Activated CD8-positive, alpha-beta memory T cell treated with anti-CD3 and anti-CD28 coated beads, Interleukin-2, amount 10 ng/mL, durations not matched to agents 7 days and 5 days (primary cell): ENCODE results near the gene AKR1E2. TPM values are rescaled to one million over a fixed set of nuclear protein-coding genes. Genes with fewer than 3 reads are reported as not detected.

Experiments used
- ATAC-seq: fragments of 150-1000 bp; cut with Tn5 transposase; one replicate; pipeline ENCODE4 v1.10.0; 2021; ENCODE audit warnings: moderate library complexity
- CTCF ChIA-PET: fragments of 350-600 bp; sonication (Branson Sonifier 250); formaldehyde crosslinking; loops from one replicate; lab custom pipeline; 2021; ENCODE audit warnings: antibody characterized with exemption; lab: Charles Lee
- DNase-seq: peaks from one replicate; pipeline ENCODE4 v3.0.0-alpha.2; 2020
- H3K27ac Mint-ChIP-seq: one replicate; pipeline ENCODE4 v1.8.0; 2021; ENCODE audit warnings: mild to moderate bottlenecking, mixed read lengths
- H3K27me3 Mint-ChIP-seq: one replicate; pipeline ENCODE4 v1.8.0; 2021; ENCODE audit warnings: mixed read lengths
- H3K36me3 Mint-ChIP-seq: one replicate; pipeline ENCODE4 v1.8.0; 2021; ENCODE audit warnings: mild to moderate bottlenecking, mixed read lengths
- H3K4me1 Mint-ChIP-seq: one replicate; pipeline ENCODE4 v1.8.0; 2021; ENCODE audit warnings: mixed read lengths
- H3K4me3 Mint-ChIP-seq: one replicate; pipeline ENCODE4 v1.8.0; 2021; ENCODE audit warnings: mild to moderate bottlenecking, moderate library complexity, mixed read lengths
- H3K9me3 Mint-ChIP-seq: one replicate; pipeline ENCODE4 v1.8.0; 2022; ENCODE audit warnings: low read depth, mixed read lengths
- total RNA-seq, 2 experiments: library from RNA; stranded (reverse); gene quantifications; one replicate each; pipeline ENCODE4 v1.2.3, GENCODE V29; 2021

The AKR1E2 gene
- total RNA-seq, 2 experiments from 2014 or later = 2.5 to 3.1 TPM

- no peak for ATAC-seq
- no peak overlapping the region for H3K27ac Mint-ChIP-seq
Observed at GRCh38 chr10:4850397-4850796, 24.4 kb downstream of the AKR1E2 start.

GRCh38 chr10:4851176-4851575 lies 25.2 kb downstream of the AKR1E2 start:
- Mint-ChIP-seq H3K4me3 (no peak overlapping the region), H3K36me3 (no peaks in the 10 kb centered on the region), H3K27me3 (peaks cover 9% of the 10 kb centered on the region), H3K4me1 (peaks cover 6% of the 10 kb centered on the region), H3K27ac (no peak overlapping the region), H3K9me3 (no peaks in the 10 kb centered on the region)
- ATAC-seq = no peak
- CTCF ChIA-PET = interaction anchor here (0.6 to 5.3 kb wide), 11 partner anchors 15 to 771 kb away, joined by 3 to 76 read pairs (median 9); no protein-coding TSS in a partner anchor
- DNase-seq = no peak

More at GRCh38 chr10:4850397-4850796, 24.4 kb downstream of the AKR1E2 start:
- Mint-ChIP-seq H3K27me3 (peaks cover 6% of the 10 kb centered on the region), H3K4me3 (no peak overlapping the region), H3K9me3 (no peaks in the 10 kb centered on the region), H3K4me1 (peaks cover 6% of the 10 kb centered on the region), H3K36me3 (no peaks in the 10 kb centered on the region)
- CTCF ChIA-PET = interaction anchor here (0.9 to 5.3 kb wide), 35 partner anchors 8 to 772 kb away, joined by 3 to 76 read pairs (median 5); partner anchors contain the start of genes AKR1E2 and NET1
- no peak for DNase-seq

- H3K36me3 Mint-ChIP-seq = no peaks in the 10 kb centered on the region
- H3K27me3 Mint-ChIP-seq = peaks cover 10% of the 10 kb centered on the region
- H3K9me3 Mint-ChIP-seq = no peaks in the 10 kb centered on the region
- H3K4me1 Mint-ChIP-seq = peaks cover 6% of the 10 kb centered on the region
- no peak for DNase-seq
- no peak overlapping the region for H3K4me3 Mint-ChIP-seq
- CTCF ChIA-PET = interaction anchor here (0.6 to 5.3 kb wide), 6 partner anchors 15 to 590 kb away, joined by 3 to 76 read pairs (median 14); no protein-coding TSS in a partner anchor
- no peak overlapping the region for H3K27ac Mint-ChIP-seq
- ATAC-seq = no peak
Observed at GRCh38 chr10:4851846-4852245, 25.8 kb downstream of the AKR1E2 start.

- ATAC-seq (no peak), DNase-seq (no peak)
- H3K4me3 Mint-ChIP-seq = no peak overlapping the region
- H3K36me3 Mint-ChIP-seq = no peaks in the 10 kb centered on the region
- peaks cover 13% of the 10 kb centered on the region for H3K27me3 Mint-ChIP-seq
- H3K27ac Mint-ChIP-seq = no peak overlapping the region
- CTCF ChIA-PET = no interaction called here
- no peaks in the 10 kb centered on the region for H3K9me3 Mint-ChIP-seq
- H3K4me1 Mint-ChIP-seq = no peaks in the 10 kb centered on the region
Observed at GRCh38 chr10:4865945-4866661, 40.1 kb downstream of the AKR1E2 start.

GRCh38 chr10:4867109-4867519 lies 41.1 kb downstream of the AKR1E2 start:
- Mint-ChIP-seq H3K36me3 (no peaks in the 10 kb centered on the region), H3K9me3 (no peaks in the 10 kb centered on the region), H3K27ac (no peak overlapping the region), H3K4me1 (no peaks in the 10 kb centered on the region), H3K4me3 (no peak overlapping the region), H3K27me3 (peaks cover 13% of the 10 kb centered on the region)
- DNase-seq = no peak
- ATAC-seq = no peak
- CTCF ChIA-PET = interaction anchor here (1.2 kb wide), 1 partner anchor 17 kb away, joined by 4 read pairs; no protein-coding TSS in a partner anchor

- H3K4me1 Mint-ChIP-seq = no peaks in the 10 kb centered on the region
- CTCF ChIA-PET = interaction anchor here (1.2 kb wide), 1 partner anchor 18 kb away, joined by 4 read pairs; no protein-coding TSS in a partner anchor
- ATAC-seq = no peak
- DNase-seq = no peak
- H3K4me3 Mint-ChIP-seq = no peak overlapping the region
- H3K27ac Mint-ChIP-seq = no peak overlapping the region
- H3K36me3 Mint-ChIP-seq = no peaks in the 10 kb centered on the region
- peaks cover 13% of the 10 kb centered on the region for H3K27me3 Mint-ChIP-seq
- H3K9me3 Mint-ChIP-seq = no peaks in the 10 kb centered on the region
Observed at GRCh38 chr10:4867520-4868356, 41.7 kb downstream of the AKR1E2 start.

- no peak for ATAC-seq
- peaks cover 13% of the 10 kb centered on the region for H3K27me3 Mint-ChIP-seq
- no peak overlapping the region for H3K4me3 Mint-ChIP-seq
- H3K9me3 Mint-ChIP-seq = no peaks in the 10 kb centered on the region
- H3K27ac Mint-ChIP-seq = no peak overlapping the region
- H3K4me1 Mint-ChIP-seq = no peaks in the 10 kb centered on the region
- CTCF ChIA-PET = interaction anchor here (1.2 kb wide), 1 partner anchor 19 kb away, joined by 4 read pairs; no protein-coding TSS in a partner anchor
- no peaks in the 10 kb centered on the region for H3K36me3 Mint-ChIP-seq
- no peak for DNase-seq
Observed at GRCh38 chr10:4868357-4868657, 42.3 kb downstream of the AKR1E2 start.

GRCh38 chr10:4882704-4883078 lies 56.7 kb downstream of the AKR1E2 start:
- Mint-ChIP-seq H3K36me3 (no peaks in the 10 kb centered on the region), H3K27ac (no peak overlapping the region), H3K4me1 (peaks cover 2% of the 10 kb centered on the region), H3K9me3 (no peaks in the 10 kb centered on the region), H3K27me3 (peaks cover 2% of the 10 kb centered on the region), H3K4me3 (no peak overlapping the region)
- CTCF ChIA-PET = no interaction called here
- no peak for DNase-seq
- ATAC-seq = no peak

- no peak overlapping the region for H3K27ac Mint-ChIP-seq
- H3K9me3 Mint-ChIP-seq = no peaks in the 10 kb centered on the region
- CTCF ChIA-PET = no interaction called here
- H3K27me3 Mint-ChIP-seq = peaks cover 2% of the 10 kb centered on the region
- peaks cover 2% of the 10 kb centered on the region for H3K4me1 Mint-ChIP-seq
- DNase-seq = no peak
- ATAC-seq = no peak
- H3K36me3 Mint-ChIP-seq = no peaks in the 10 kb centered on the region
- no peak overlapping the region for H3K4me3 Mint-ChIP-seq
Observed at GRCh38 chr10:4883079-4883739, 57.2 kb downstream of the AKR1E2 start.

GRCh38 chr10:4885162-4885561 lies 59.2 kb downstream of the AKR1E2 start:
- no peak for DNase-seq
- CTCF ChIA-PET = no interaction called here
- ATAC-seq = no peak
- H3K9me3 Mint-ChIP-seq = no peaks in the 10 kb centered on the region
- no peak overlapping the region for H3K4me3 Mint-ChIP-seq
- H3K4me1 Mint-ChIP-seq = peaks cover 2% of the 10 kb centered on the region
- peaks cover 2% of the 10 kb centered on the region for H3K27me3 Mint-ChIP-seq
- H3K27ac Mint-ChIP-seq = no peak overlapping the region
- H3K36me3 Mint-ChIP-seq = no peaks in the 10 kb centered on the region

GRCh38 chr10:4887501-4887900 lies 61.5 kb downstream of the AKR1E2 start:
- Mint-ChIP-seq H3K4me3 (no peak overlapping the region), H3K27me3 (no peaks in the 10 kb centered on the region), H3K4me1 (peaks cover 2% of the 10 kb centered on the region), H3K36me3 (no peaks in the 10 kb centered on the region), H3K27ac (no peak overlapping the region), H3K9me3 (no peaks in the 10 kb centered on the region)
- no peak for ATAC-seq
- CTCF ChIA-PET = interaction anchor here (0.7 to 1.2 kb wide), 2 partner anchors 38 to 72 kb away, joined by 3 to 5 read pairs; no protein-coding TSS in a partner anchor
- DNase-seq = no peak

GRCh38 chr10:4888236-4888635 lies 62.2 kb downstream of the AKR1E2 start:
- Mint-ChIP-seq H3K36me3 (no peaks in the 10 kb centered on the region), H3K4me1 (peaks cover 2% of the 10 kb centered on the region), H3K27ac (no peak overlapping the region), H3K4me3 (no peak overlapping the region), H3K9me3 (no peaks in the 10 kb centered on the region), H3K27me3 (no peaks in the 10 kb centered on the region)
- CTCF ChIA-PET = interaction anchor here (0.7 to 1.2 kb wide), 2 partner anchors 38 to 73 kb away, joined by 3 to 5 read pairs; no protein-coding TSS in a partner anchor
- ATAC-seq (no peak), DNase-seq (no peak)

GRCh38 chr10:4889959-4890358 lies 64.0 kb downstream of the AKR1E2 start:
- Mint-ChIP-seq H3K27ac (no peak overlapping the region), H3K36me3 (no peaks in the 10 kb centered on the region), H3K27me3 (no peaks in the 10 kb centered on the region), H3K9me3 (no peaks in the 10 kb centered on the region), H3K4me3 (no peak overlapping the region), H3K4me1 (peaks cover 2% of the 10 kb centered on the region)
- DNase-seq (no peak), ATAC-seq (no peak)
- CTCF ChIA-PET = no interaction called here
